Glomerular endothelial cell (primary cell): ENCODE data around the gene MED13L. TPM values are rescaled to one million over a fixed set of nuclear protein-coding genes. Genes with fewer than 3 reads are reported as not detected.
A peak's percentile ranks its signal among the peaks of the same experiment; 100 is the strongest.

Experiments
- DNase-seq: peaks from one replicate; pipeline ENCODE4 v3.0.0-alpha.2; 2011; ENCODE audit warnings: low read depth, low spot score; ENCODE audit errors: extremely low read depth
- total RNA-seq: library from RNA; depleted of rRNA; stranded (reverse); fragments of >200 nt; gene quantifications from 2 replicates; pipeline ENCODE4 v1.2.3, GENCODE V29; 2015

The MED13L gene
- total RNA-seq, 1 donor from 2014 or later = 57.5 TPM

- no peak for DNase-seq
These were observed 347.2 kb downstream of the MED13L start for GRCh38 chr12:115930336-115930735.

GRCh38 chr12:115926037-115926670 is 351.3 kb downstream of the MED13L start:
- DNase-seq = no peak

- no peak for DNase-seq
These were observed 353.6 kb downstream of the MED13L start for GRCh38 chr12:115923851-115924250.

GRCh38 chr12:115922952-115923564 is 354.4 kb downstream of the MED13L start:
- peak; percentile 4 for DNase-seq

DNA sequence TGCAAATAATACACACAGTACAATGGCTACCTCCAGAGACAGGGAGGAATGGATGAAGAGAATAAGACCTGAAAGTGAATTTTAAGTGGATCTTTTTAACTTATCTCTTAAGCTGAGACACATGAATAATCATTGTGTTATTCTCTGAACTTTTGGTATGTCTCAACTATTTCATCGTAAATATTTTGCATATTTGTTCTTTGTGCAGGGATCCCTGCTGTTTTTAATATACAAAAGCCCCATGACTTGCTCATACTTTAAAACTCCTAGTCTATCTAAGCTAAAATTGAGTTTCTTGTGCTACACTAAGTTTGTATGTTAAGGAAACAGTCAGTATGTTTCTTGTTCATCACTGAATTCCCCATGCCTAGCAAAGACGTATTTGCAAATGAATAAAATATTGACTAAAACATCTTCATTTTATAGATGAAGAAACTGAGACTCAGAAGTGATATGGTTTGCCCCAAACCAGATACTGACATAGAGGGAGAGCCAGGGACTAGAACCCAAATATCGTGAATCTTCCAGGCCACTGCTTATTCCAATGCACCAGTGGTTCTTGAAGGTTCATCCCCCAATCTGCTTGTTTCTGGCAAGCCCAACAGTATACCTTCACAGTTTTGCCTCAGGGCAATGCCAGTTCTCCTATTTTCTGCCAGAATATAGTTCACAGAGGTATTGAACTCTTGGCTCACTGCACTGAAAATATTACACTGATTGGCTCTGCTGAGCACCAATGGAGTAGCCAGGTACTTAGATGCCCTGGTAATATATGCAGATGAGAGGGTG is 356.9 kb downstream of the MED13L start:
- no peak for DNase-seq

DNA sequence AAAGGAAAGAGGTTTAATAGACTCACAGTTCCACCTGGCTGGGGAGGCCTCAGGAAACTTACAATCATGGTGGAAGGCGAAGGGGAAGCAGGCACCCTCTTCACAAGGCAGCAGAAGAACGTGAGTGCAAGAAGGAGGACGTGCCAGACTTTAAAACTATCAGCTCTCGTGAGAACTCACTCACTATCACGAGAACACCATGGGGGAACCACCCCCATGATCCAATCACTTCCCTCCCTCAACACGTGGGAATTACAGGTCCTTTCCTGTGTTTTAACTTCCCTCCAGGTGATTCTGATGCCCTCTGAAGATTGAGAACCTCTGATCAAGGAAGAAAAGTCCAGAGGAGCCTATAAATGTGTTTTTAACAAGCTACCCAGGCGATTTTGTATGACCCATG is 358.7 kb downstream of the MED13L start:
- no peak for DNase-seq

DNA sequence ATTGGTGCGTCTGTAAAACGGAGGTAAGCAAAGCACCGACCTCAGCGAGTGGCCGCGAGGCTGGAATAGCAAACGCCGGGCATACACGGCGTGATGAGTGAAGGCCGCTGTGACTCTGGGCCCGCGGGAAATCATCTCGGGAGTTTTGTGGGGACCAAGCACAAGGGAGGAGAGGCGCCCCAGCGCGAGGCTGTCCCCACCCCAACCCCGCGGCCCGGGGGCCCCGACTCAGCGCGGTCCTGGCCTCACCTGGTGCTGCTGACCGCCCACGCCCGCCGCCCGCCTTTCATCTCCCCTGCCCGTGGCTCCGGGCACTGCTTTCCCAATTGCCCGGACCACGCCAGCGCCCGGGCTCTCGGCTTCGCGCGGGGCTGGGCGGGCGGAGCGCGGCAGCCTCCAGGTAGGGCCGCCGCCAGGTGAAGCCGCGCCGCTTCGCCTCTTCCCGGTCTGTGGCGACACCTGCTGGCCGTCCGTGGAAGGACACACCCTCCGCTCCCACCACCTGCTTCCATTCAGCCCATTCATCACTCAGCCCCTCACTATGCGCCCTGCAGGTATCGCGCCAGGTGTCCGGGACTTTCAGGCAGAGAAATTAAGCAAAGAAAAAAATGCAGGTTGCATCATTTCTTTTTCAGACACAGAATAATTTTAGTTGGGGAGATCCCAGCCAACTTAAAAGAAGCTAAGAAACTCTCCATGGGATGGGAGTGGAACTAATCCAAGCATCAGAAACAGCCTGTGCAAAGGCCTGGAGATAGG is 360.4 kb downstream of the MED13L start:
- DNase-seq = no peak

DNA sequence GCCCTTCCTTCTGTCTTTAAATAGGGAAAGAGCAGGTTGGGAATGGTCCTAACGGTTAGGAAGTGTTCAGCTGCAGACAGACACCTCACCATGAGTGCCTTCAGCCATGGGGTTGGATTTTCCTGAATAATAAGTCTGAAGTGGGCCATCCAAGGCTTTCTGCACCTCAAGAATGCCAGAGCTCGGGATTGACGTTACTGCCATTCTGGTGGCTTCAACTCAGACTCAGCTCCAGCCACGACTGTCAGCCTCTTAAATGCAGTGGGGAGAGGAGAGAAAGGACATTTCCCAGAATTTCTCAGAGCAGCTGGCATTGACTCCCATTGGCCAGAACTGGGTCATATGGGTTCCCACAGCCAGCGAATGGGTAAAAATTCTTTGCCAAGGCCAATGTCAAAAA is 363.4 kb downstream of the MED13L start:
- DNase-seq = no peak

- no peak for DNase-seq
These were observed 365.1 kb downstream of the MED13L start for GRCh38 chr12:115912440-115912839.

- DNase-seq = no peak
These were observed 366.1 kb downstream of the MED13L start for GRCh38 chr12:115911360-115911759.

DNA sequence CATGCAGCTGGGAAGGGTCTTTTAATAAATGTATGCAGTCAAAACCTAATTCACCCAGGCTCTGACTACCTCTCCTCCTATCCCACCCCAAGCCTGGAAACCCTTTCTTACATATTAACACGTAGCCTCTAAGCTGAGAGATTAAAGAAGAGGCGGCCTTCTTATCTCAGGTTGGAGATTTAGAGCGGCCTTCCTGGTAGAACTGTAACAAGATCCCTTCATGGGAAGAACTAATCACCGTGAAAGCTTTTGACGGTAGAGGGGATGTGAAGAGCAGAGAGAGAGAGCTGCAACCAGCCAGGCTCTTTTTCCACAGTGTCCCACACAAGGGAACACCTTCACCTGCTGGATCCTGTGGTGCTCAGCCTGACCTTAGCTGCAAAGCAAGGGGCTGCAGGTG is 367.4 kb downstream of the MED13L start:
- DNase-seq = no peak
